Activated CD4-positive, alpha-beta T cell treated with anti-CD3 and anti-CD28 coated beads, Interleukin-10, Interleukin-2, amounts not matched to agents 100 ng/mL and 50 ng/mL, durations not matched to agents 16 hours and 8 hours (primary cell): ENCODE data around the gene PLPPR1.
"Not testable (repeated sequence)": the region's sequence is repeated elsewhere in the genome, so short reads cannot be mapped to it uniquely, and the experiment has no call there.

ENCODE experiments used
- DNase-seq: peaks from one replicate; pipeline ENCODE4 v3.0.0-alpha.2; 2020

The PLPPR1 gene

GRCh38 chr9:101028346-101029314 is at the start of gene PLPPR1:
Gene PLPPR1, plus strand, starts transcription at chr9:101028727.
- no peak for DNase-seq

- no peak for DNase-seq
Observed at GRCh38 chr9:100989731-100990130, 38.8 kb upstream of the PLPPR1 start.

GRCh38 chr9:100990605-100991381 is 37.7 kb upstream of the PLPPR1 start:
- no peak for DNase-seq

GRCh38 chr9:100992632-100993031 is 35.9 kb upstream of the PLPPR1 start:
- no peak for DNase-seq

GRCh38 chr9:100999906-101000544 is 28.5 kb upstream of the PLPPR1 start:
- DNase-seq = no peak

GRCh38 chr9:101005246-101005645 is 23.3 kb upstream of the PLPPR1 start:
- DNase-seq = no peak

- no peak for DNase-seq
Observed at GRCh38 chr9:101014566-101014965, 14.0 kb upstream of the PLPPR1 start.

GRCh38 chr9:101018467-101018866 is 10.1 kb upstream of the PLPPR1 start:
- no peak for DNase-seq

- no peak for DNase-seq
Observed at GRCh38 chr9:101022704-101023103, 5.8 kb upstream of the PLPPR1 start.

- no peak for DNase-seq
Observed at GRCh38 chr9:101025940-101026339, 2.6 kb upstream of the PLPPR1 start.

- DNase-seq = no peak
Observed at GRCh38 chr9:101026824-101027223, 1.7 kb upstream of the PLPPR1 start.

GRCh38 chr9:101027236-101027635 is 1.3 kb upstream of the PLPPR1 start:
- DNase-seq = no peak

- no peak for DNase-seq
Observed at GRCh38 chr9:101027733-101028345, 688 bp upstream of the PLPPR1 start.

GRCh38 chr9:101029315-101030085 is 973 bp downstream of the PLPPR1 start:
- no peak for DNase-seq

- no peak for DNase-seq
Observed at GRCh38 chr9:101030086-101030391, 1.5 kb downstream of the PLPPR1 start.

GRCh38 chr9:101032426-101032825 is 3.9 kb downstream of the PLPPR1 start:
- DNase-seq = no peak

GRCh38 chr9:101034222-101034621 is 5.7 kb downstream of the PLPPR1 start:
- DNase-seq = no peak

- no peak for DNase-seq
Observed at GRCh38 chr9:101035098-101035497, 6.6 kb downstream of the PLPPR1 start.

- no peak for DNase-seq
Observed at GRCh38 chr9:101037430-101037829, 8.9 kb downstream of the PLPPR1 start.

- no peak for DNase-seq
Observed at GRCh38 chr9:101038488-101038887, 10.0 kb downstream of the PLPPR1 start.

- DNase-seq = not testable (repeated sequence)
Observed at GRCh38 chr9:101039581-101039980, 11.1 kb downstream of the PLPPR1 start.

GRCh38 chr9:101047848-101048397 is 19.4 kb downstream of the PLPPR1 start:
- DNase-seq = no peak
